ENCODE results near the gene CATSPERB.
"Not testable (repeated sequence)": the region's sequence is repeated elsewhere in the genome, so short reads cannot be mapped to it uniquely, and the experiment has no call there.

The CATSPERB gene

GRCh38 chr14:91692075-91692474 lies 39.8 kb downstream of the CATSPERB start:
- no peaks in the 10 kb centered on the region for H4K20me1 ChIP-seq (ENCODE audit: insufficient read depth, low read length)
- 0 out of 2 replicates have a peak, but pooled peaks cover 7% of the 10 kb centered on the region for H3K9me3 ChIP-seq (ENCODE audit: insufficient read depth, low read length)
- no peaks in the 10 kb centered on the region; the same call in 1 of the 2 replicates for H3K27me3 ChIP-seq (ENCODE audit: low read depth, low read length)
- H3K27ac ChIP-seq (ENCODE audit: low read length), result no peak overlapping the region
- H3K9ac ChIP-seq (ENCODE audit: low read length), result no peak overlapping the region
- H3K4me2 ChIP-seq (ENCODE audit: low read length), result no peak overlapping the region
- no peak overlapping the region for H2AFZ ChIP-seq (ENCODE audit: low read depth, low read length)
- no peaks in the 10 kb centered on the region for H3K79me2 ChIP-seq (ENCODE audit: low read length)
- TF ChIP-seq CTCF (IDR thresholded peaks at IDR 0.05; ENCODE audit: low read depth, low read length), result no peak
- no peak for TF ChIP-seq EZH2phosphoT487 (IDR thresholded peaks at IDR 0.05; ENCODE audit: low read depth)
- H3K4me3 ChIP-seq (ENCODE audit: low read length), result no peak overlapping the region
- no peaks in the 10 kb centered on the region for H3K4me1 ChIP-seq (ENCODE audit: low read length)
- no peaks in the 10 kb centered on the region for H3K36me3 ChIP-seq (replicated peaks; ENCODE audit: low read depth, low read length)

- Histone ChIP-seq H3K4me2 (ENCODE audit: low read length) (no peak overlapping the region), H3K4me3 (ENCODE audit: low read length) (no peak overlapping the region), H3K27me3 (ENCODE audit: low read depth, low read length) (no peaks in the 10 kb centered on the region), H4K20me1 (ENCODE audit: insufficient read depth, low read length) (no peaks in the 10 kb centered on the region), H3K4me1 (ENCODE audit: low read length) (no peaks in the 10 kb centered on the region), H3K27ac (ENCODE audit: low read length) (no peak overlapping the region), H3K36me3 (replicated peaks; ENCODE audit: low read depth, low read length) (no peaks in the 10 kb centered on the region), H3K79me2 (ENCODE audit: low read length) (no peaks in the 10 kb centered on the region), H3K9ac (ENCODE audit: low read length) (no peak overlapping the region), H2AFZ (ENCODE audit: low read depth, low read length) (no peak overlapping the region), H3K9me3 (ENCODE audit: insufficient read depth, low read length) (0 out of 2 replicates have a peak, but pooled peaks cover 7% of the 10 kb centered on the region)
- TF ChIP-seq EZH2phosphoT487 (IDR thresholded peaks at IDR 0.05; ENCODE audit: low read depth) (no peak), CTCF (IDR thresholded peaks at IDR 0.05; ENCODE audit: low read depth, low read length) (no peak)
Observed at GRCh38 chr14:91689608-91690007, 42.3 kb downstream of the CATSPERB start.

- H2AFZ ChIP-seq (ENCODE audit: low read depth, low read length); H3K36me3 ChIP-seq (replicated peaks; ENCODE audit: low read depth, low read length); H4K20me1 ChIP-seq (ENCODE audit: insufficient read depth, low read length); H3K4me3 ChIP-seq (ENCODE audit: low read length); H3K27ac ChIP-seq (ENCODE audit: low read length); H3K79me2 ChIP-seq (ENCODE audit: low read length); H3K9ac ChIP-seq (ENCODE audit: low read length); H3K27me3 ChIP-seq (ENCODE audit: low read depth, low read length); H3K4me2 ChIP-seq (ENCODE audit: low read length); H3K4me1 ChIP-seq (ENCODE audit: low read length); H3K9me3 ChIP-seq (ENCODE audit: insufficient read depth, low read length): not testable (repeated sequence)
Observed at GRCh38 chr14:91687436-91687835, 44.5 kb downstream of the CATSPERB start.

- no peaks in the 10 kb centered on the region for H3K4me1 ChIP-seq (ENCODE audit: low read length)
- no peaks in the 10 kb centered on the region for H3K36me3 ChIP-seq (replicated peaks; ENCODE audit: low read depth, low read length)
- H3K4me2 ChIP-seq (ENCODE audit: low read length), result no peak overlapping the region
- H3K27ac ChIP-seq (ENCODE audit: low read length), result no peak overlapping the region
- H3K79me2 ChIP-seq (ENCODE audit: low read length), result no peaks in the 10 kb centered on the region
- 0 out of 2 replicates have a peak, but pooled peaks cover 5% of the 10 kb centered on the region for H3K9me3 ChIP-seq (ENCODE audit: insufficient read depth, low read length)
- no peak overlapping the region for H3K9ac ChIP-seq (ENCODE audit: low read length)
- no peaks in the 10 kb centered on the region for H4K20me1 ChIP-seq (ENCODE audit: insufficient read depth, low read length)
- no peak overlapping the region for H2AFZ ChIP-seq (ENCODE audit: low read depth, low read length)
- no peak overlapping the region for H3K4me3 ChIP-seq (ENCODE audit: low read length)
- TF ChIP-seq EZH2phosphoT487 (IDR thresholded peaks at IDR 0.05; ENCODE audit: low read depth), result no peak
- no peaks in the 10 kb centered on the region for H3K27me3 ChIP-seq (ENCODE audit: low read depth, low read length)
Observed at GRCh38 chr14:91685600-91685999, 46.3 kb downstream of the CATSPERB start.

GRCh38 chr14:91681893-91682563 lies 49.9 kb downstream of the CATSPERB start:
- no peak for TF ChIP-seq CTCF (IDR thresholded peaks at IDR 0.05; ENCODE audit: low read depth, low read length)
- TF ChIP-seq EZH2phosphoT487 (IDR thresholded peaks at IDR 0.05; ENCODE audit: low read depth), result no peak
- no peak overlapping the region for H3K9ac ChIP-seq (ENCODE audit: low read length)
- H3K4me1 ChIP-seq (ENCODE audit: low read length), result no peaks in the 10 kb centered on the region
- no peak overlapping the region for H3K27ac ChIP-seq (ENCODE audit: low read length)
- no peaks in the 10 kb centered on the region for H3K79me2 ChIP-seq (ENCODE audit: low read length)
- no peak overlapping the region for H3K4me2 ChIP-seq (ENCODE audit: low read length)
- H3K27me3 ChIP-seq (ENCODE audit: low read depth, low read length), result no peaks in the 10 kb centered on the region
- H3K36me3 ChIP-seq (replicated peaks; ENCODE audit: low read depth, low read length), result peaks cover 4% of the 10 kb centered on the region
- peaks cover 7% of the 10 kb centered on the region; the same call in 1 of the 2 replicates for H3K9me3 ChIP-seq (ENCODE audit: insufficient read depth, low read length)
- H4K20me1 ChIP-seq (ENCODE audit: insufficient read depth, low read length), result no peaks in the 10 kb centered on the region
- no peak overlapping the region for H2AFZ ChIP-seq (ENCODE audit: low read depth, low read length)
- H3K4me3 ChIP-seq (ENCODE audit: low read length), result no peak overlapping the region

All from OCI-LY3 (cell line).